ENCODE measurements around the gene BCL6. TPM values are rescaled to one million over a fixed set of nuclear protein-coding genes. Genes with fewer than 3 reads are reported as not detected.

Gene BCL6
- total and polyA plus RNA-seq, 8 donors: 12.6 to 160 (median 16.3) TPM

DNA sequence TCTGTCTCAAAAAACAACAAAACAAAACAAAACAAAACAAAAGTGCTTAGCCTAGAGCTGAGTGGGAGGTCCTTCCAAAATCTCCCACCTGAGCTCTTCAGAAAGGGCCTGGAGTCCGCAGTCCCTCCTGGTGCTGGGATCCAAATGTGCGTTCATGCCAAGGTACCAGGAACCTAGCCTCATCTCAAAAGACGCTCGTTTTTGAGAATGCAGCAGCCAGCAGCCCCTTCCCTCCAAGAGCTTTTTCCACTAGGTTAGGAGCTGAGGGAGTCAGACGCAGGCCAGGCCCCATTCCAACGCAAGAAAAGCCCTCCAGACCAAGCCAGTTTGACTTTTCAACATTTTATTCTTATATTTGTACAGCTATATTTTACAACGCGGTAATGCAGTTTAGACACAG is 24.2 kb downstream of the BCL6 start:
- H3K9me3 ChIP-seq: no peaks in the 10 kb centered on the region
- ATAC-seq: no peak
- TF ChIP-seq, protein P1, sequence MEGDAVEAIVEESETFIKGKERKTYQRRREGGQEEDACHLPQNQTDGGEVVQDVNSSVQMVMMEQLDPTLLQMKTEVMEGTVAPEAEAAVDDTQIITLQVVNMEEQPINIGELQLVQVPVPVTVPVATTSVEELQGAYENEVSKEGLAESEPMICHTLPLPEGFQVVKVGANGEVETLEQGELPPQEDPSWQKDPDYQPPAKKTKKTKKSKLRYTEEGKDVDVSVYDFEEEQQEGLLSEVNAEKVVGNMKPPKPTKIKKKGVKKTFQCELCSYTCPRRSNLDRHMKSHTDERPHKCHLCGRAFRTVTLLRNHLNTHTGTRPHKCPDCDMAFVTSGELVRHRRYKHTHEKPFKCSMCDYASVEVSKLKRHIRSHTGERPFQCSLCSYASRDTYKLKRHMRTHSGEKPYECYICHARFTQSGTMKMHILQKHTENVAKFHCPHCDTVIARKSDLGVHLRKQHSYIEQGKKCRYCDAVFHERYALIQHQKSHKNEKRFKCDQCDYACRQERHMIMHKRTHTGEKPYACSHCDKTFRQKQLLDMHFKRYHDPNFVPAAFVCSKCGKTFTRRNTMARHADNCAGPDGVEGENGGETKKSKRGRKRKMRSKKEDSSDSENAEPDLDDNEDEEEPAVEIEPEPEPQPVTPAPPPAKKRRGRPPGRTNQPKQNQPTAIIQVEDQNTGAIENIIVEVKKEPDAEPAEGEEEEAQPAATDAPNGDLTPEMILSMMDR (IDR thresholded peaks at IDR 0.05): no peak
- peaks cover 3 to 62% of the 10 kb centered on the region in 2 donors for H3K36me3 ChIP-seq
- no peak for DNase-seq
- intact Hi-C loops (cut with DNase I): no loop called here
- no peak overlapping the region for H3K27ac ChIP-seq
- no peaks in the 10 kb centered on the region for H3K27me3 ChIP-seq
- no peak overlapping the region for H3K4me3 ChIP-seq
- no peaks in the 10 kb centered on the region for H3K4me1 ChIP-seq

- no peak overlapping the region for H3K4me3 ChIP-seq
- intact Hi-C loops (cut with DNase I): no loop called here
- peaks cover 3 to 55% of the 10 kb centered on the region in 2 donors for H3K36me3 ChIP-seq
- TF ChIP-seq, protein P1 (IDR thresholded peaks at IDR 0.05): no peak
- H3K9me3 ChIP-seq: no peaks in the 10 kb centered on the region
- H3K27me3 ChIP-seq: no peaks in the 10 kb centered on the region
- no peaks in the 10 kb centered on the region for H3K4me1 ChIP-seq
- H3K27ac ChIP-seq: no peak overlapping the region
- DNase-seq: no peak
- ATAC-seq: no peak
Observed at GRCh38 chr3:187720337-187720670, 25.0 kb downstream of the BCL6 start.

- Histone ChIP-seq H3K4me3 (no peak overlapping the region), H3K27me3 (no peaks in the 10 kb centered on the region), H3K36me3 (peaks cover 3 to 50% of the 10 kb centered on the region in 2 donors), H3K4me1 (no peaks in the 10 kb centered on the region), H3K27ac (no peak overlapping the region), H3K9me3 (no peaks in the 10 kb centered on the region)
- peak in 1 of 4 donors; percentile 16 for DNase-seq
- TF ChIP-seq, protein P1 (IDR thresholded peaks at IDR 0.05): no peak
- ATAC-seq: peak; percentile 8
- intact Hi-C loops (cut with DNase I): no loop called here
Observed at GRCh38 chr3:187719628-187720336, 25.5 kb downstream of the BCL6 start.

DNA sequence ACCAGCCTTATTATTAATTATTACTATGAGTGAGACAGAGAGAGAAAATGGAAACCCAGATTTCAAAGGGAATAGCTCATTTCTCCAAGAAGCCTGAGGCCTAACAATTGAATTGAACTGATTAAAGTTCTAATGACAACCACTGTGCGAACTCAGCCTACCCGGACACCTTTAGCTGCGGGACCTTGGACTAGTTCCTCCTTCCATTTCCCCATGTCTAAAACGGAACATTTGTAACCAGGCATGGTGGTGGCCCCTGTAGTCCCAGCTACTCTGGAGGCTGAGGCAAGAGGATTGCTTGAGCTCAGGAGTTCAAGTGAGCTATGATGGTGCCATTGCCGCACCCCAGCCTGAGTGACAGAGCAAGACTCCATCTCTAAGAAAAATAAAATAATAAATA is 26.5 kb downstream of the BCL6 start:
- DNase-seq: no peak
- Histone ChIP-seq H3K4me1 (peaks cover 0 to 3% of the 10 kb centered on the region in 2 donors), H3K9me3 (no peaks in the 10 kb centered on the region), H3K27ac (no peak overlapping the region), H3K4me3 (no peak overlapping the region), H3K27me3 (no peaks in the 10 kb centered on the region), H3K36me3 (peaks cover 3 to 40% of the 10 kb centered on the region in 2 donors)
- intact Hi-C loops (cut with DNase I): no loop called here
- no peak for ATAC-seq
- TF ChIP-seq, protein P1 (IDR thresholded peaks at IDR 0.05): no peak

DNA sequence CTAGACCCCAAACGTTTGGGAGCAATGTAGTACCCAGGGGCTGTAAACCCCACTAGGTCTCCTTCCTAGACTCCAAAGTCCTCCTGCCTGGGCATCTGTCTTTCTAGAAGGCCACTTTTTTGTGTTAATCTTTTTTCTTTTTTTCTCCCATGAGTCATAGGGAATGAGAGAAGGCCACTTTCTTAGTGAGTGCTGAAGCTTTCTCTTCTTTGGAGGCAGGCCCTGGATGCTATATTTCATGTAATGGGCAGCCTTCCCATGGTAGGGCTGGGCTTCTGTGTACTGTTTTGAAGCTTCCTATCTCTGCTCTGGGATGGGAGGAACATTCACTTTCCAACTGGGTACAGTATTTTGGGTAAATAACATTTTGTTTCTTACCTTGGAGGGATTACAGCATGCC is 27.7 kb downstream of the BCL6 start:
- DNase-seq (no peak), ATAC-seq (no peak)
- H3K27me3 ChIP-seq: no peaks in the 10 kb centered on the region
- peaks cover 0 to 5% of the 10 kb centered on the region in 2 donors for H3K4me1 ChIP-seq
- H3K9me3 ChIP-seq: no peaks in the 10 kb centered on the region
- intact Hi-C loops (cut with DNase I): no loop called here
- no peak overlapping the region for H3K4me3 ChIP-seq
- TF ChIP-seq, protein P1 (IDR thresholded peaks at IDR 0.05): no peak
- H3K36me3 ChIP-seq: peaks cover 0 to 28% of the 10 kb centered on the region in 2 donors
- H3K27ac ChIP-seq: no peak overlapping the region
